Stimulated activated naive CD8-positive, alpha-beta T cell treated with anti-CD3 and anti-CD28 coated beads, Interleukin-15, Interleukin-2, amounts not matched to agents 100 U/mL and 50 U/mL, for 24 hours (primary cell): ENCODE results near the gene PNKP.

Experiments used
- ATAC-seq: fragments of 150-1000 bp; cut with Tn5 transposase; one replicate; pipeline ENCODE4 v1.10.0; 2021
- DNase-seq: peaks from one replicate; pipeline ENCODE4 v3.0.0; 2021

The PNKP gene

GRCh38 chr19:49876422-49877019 is 9.1 kb upstream of the PNKP start:
- ATAC-seq = peak; percentile 53
- DNase-seq = peak; percentile 97

DNA sequence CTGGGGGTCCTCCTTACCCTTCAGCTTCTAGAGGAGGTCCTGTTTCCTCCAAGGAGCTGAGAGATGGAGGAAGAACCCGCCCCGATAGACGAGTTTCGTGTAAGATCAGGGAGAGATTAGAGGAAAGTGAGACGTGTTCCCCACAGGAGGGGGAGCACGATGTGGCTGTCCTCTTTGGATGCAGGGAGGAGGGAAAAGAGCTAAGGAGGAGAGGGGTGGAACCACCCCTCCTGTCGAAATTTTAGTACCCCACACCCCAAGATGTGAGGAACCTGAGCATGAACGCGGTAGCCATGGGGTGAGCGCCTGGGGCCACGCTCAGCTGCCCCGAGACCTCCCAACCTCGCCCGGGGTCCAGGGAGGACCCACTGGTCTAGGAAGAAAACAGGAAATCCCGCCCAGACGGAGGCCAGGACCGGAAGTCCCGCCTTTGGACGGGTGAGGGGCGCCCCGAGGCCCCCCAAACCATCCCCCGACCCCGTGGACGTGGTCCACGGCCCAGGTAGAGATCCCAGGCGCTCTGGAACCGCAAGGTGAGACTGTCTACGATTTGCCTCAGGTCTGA is 8.6 kb upstream of the PNKP start:
- DNase-seq = peak; percentile 70
- ATAC-seq = no peak

- no peak for DNase-seq
- ATAC-seq = no peak
Observed at GRCh38 chr19:49875177-49875576, 7.8 kb upstream of the PNKP start.

DNA sequence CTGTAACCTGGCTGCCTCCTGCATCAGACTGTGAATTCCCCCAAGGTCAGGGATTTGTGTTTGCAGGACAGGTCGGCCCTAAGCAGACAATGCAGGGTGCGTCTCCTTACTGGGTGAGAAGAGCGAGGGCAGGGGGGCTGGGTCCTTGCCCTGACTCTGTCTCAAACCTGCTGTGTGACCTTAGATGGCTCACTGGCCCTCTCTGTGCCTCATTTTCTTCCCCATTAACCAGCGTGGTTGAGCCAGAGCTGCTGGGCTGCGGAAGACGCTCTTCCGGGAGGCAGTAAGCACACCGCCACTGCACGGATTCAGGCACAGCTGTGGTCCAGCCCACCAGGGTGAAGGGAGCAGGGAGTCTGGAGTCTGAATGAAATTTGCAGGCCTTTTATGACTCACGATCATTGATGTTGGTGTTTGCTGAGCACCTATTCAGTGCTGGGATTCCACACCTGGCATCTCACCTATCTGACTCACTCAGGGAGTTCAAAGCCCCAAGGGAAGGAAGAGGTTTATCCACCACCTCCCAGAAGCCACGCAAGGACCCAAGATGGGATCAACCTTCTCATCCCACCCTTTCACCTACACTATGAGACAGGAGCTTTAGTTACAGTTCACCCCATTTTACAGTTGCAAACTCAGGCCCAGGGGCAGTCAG is 7.3 kb upstream of the PNKP start:
- DNase-seq = no peak
- ATAC-seq = no peak

DNA sequence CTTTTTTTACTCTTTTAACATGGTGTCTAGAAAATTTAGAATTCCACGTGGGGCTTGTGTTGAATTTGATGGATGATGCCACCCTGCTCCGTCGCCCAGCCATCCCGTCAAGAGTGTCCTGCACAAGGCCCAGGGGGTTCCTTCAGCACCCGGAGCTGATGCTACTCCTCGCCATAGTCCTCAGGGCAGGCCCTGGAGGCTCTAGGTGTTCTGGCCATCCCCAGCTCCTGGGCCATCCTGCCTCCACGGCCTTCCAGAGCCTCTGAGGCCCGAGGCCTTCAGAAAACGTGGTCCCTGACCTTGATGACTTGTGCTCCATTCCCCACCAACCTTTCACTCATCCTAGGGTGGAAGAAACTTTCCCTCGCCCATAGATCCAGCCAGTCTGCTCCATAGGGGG is 6.5 kb upstream of the PNKP start:
- DNase-seq (no peak), ATAC-seq (no peak)

GRCh38 chr19:49873129-49873521 is 5.7 kb upstream of the PNKP start:
- no peak for DNase-seq

GRCh38 chr19:49872245-49873128 is 5.1 kb upstream of the PNKP start:
- no peak for DNase-seq
- no peak for ATAC-seq

More at GRCh38 chr19:49873129-49873521, 5.7 kb upstream of the PNKP start:
- ATAC-seq = no peak

GRCh38 chr19:49871349-49871985 is 4.1 kb upstream of the PNKP start:
- no peak for ATAC-seq
- DNase-seq = no peak

- no peak for DNase-seq
- no peak for ATAC-seq
Observed at GRCh38 chr19:49870309-49870901, 3.0 kb upstream of the PNKP start.

GRCh38 chr19:49869484-49870308 is 2.3 kb upstream of the PNKP start:
- ATAC-seq (peak; percentile 84), DNase-seq (peak; percentile 89)

GRCh38 chr19:49869009-49869483 is 1.7 kb upstream of the PNKP start:
- ATAC-seq = peak; percentile 6
- DNase-seq = no peak

DNA sequence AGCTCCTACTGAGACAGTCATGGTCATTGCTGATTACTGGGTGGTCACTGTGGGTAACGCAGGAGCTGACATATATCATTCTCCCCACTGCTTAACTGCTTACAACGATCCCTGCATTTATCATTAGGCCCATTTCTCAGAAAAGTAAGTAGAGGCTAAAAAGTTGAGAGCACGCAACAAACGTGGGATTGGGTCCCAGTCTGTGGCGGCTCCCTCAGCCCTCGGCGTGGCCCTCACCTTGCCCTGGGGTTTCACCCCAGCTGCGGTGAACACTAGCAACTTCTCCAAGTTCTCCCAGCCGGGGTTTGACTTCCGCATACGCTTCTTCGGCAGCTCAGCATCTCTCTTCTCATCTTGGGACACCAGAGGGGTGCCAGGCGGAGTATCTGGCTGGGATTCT is 2.5 kb downstream of the PNKP start:
- ATAC-seq (no peak), DNase-seq (no peak)

GRCh38 chr19:49863935-49864320 is 3.4 kb downstream of the PNKP start:
- ATAC-seq (no peak), DNase-seq (no peak)

- no peak for ATAC-seq
- DNase-seq = no peak
Observed at GRCh38 chr19:49863254-49863934, 4.0 kb downstream of the PNKP start.

- peak; percentile 48 for DNase-seq
- no peak for ATAC-seq
Observed at GRCh38 chr19:49862391-49863253, 4.8 kb downstream of the PNKP start.

- ATAC-seq = no peak
- no peak for DNase-seq
Observed at GRCh38 chr19:49861541-49862378, 5.6 kb downstream of the PNKP start.

- ATAC-seq = no peak
Observed at GRCh38 chr19:49861107-49861506, 6.3 kb downstream of the PNKP start.

GRCh38 chr19:49860336-49861102 is 6.9 kb downstream of the PNKP start:
- DNase-seq (no peak), ATAC-seq (no peak)

More at GRCh38 chr19:49861107-49861506, 6.3 kb downstream of the PNKP start:
- DNase-seq = no peak
